ENCODE measurements around the gene APOF. TPM values are rescaled to one million over a fixed set of nuclear protein-coding genes. Genes with fewer than 3 reads are reported as not detected.
A peak's percentile ranks its signal among the peaks of the same experiment; 100 is the strongest.

Gene APOF
- total and polyA plus RNA-seq, 2 of the 13 experiments (the other 11 are each of a cell fraction or from before 2014, with no cell fraction given), result 3.3 to 23.9 TPM

GRCh38 chr12:56333679-56334489 lies 28.8 kb downstream of the APOF start, which contains the start of gene PAN2 (continued):
- TF ChIP-seq RAD51 (IDR thresholded peaks at IDR 0.05; ENCODE audit: borderline replicate concordance) (no peak), MAFK (conservative IDR thresholded peaks at IDR 0.05 in 1 of 2, IDR thresholded peaks at IDR 0.05 in 1 of 2; ENCODE audit: low read length in 2 of 2) (no peak), ZNF576 (CRISPR knock-in tag; IDR thresholded peaks at IDR 0.05) (no peak), E2F1 (CRISPR knock-in tag; IDR thresholded peaks at IDR 0.05) (peak; percentile 68; the same call in 1 of the 2 replicates), ZBTB37 (CRISPR knock-in tag; IDR thresholded peaks at IDR 0.05) (0 out of 2 replicates have a peak, but pooled peaks have one; percentile 33), PAXIP1 (CRISPR knock-in tag; conservative IDR thresholded peaks at IDR 0.05) (peak; percentile 45), ZFP82 (CRISPR knock-in tag; IDR thresholded peaks at IDR 0.05; ENCODE audit: borderline replicate concordance) (no peak), SRSF1 (optimal IDR thresholded peaks at IDR 0.05; ENCODE audit: low read depth, low read length) (no peak), TP53 (CRISPR knock-in tag; conservative IDR thresholded peaks at IDR 0.05) (no peak), ZNF350 (CRISPR knock-in tag; IDR thresholded peaks at IDR 0.05; ENCODE audit: borderline replicate concordance, low read depth) (peak; percentile 57; the same call in 1 of the 2 replicates), ZNF253 (CRISPR knock-in tag; IDR thresholded peaks at IDR 0.05; ENCODE audit: borderline replicate concordance) (0 out of 2 replicates have a peak, but pooled peaks have one; percentile 32), TIGD3 (CRISPR knock-in tag; IDR thresholded peaks at IDR 0.05; ENCODE audit: borderline replicate concordance) (no peak), HNF4G (IDR thresholded peaks at IDR 0.05; ENCODE audit: borderline replicate concordance, low read depth, low read length) (no peak; the same call in 1 of the 2 replicates), HNF4G (CRISPR knock-in tag; IDR thresholded peaks at IDR 0.05; ENCODE audit: borderline replicate concordance, low read depth) (no peak), USF2 (IDR thresholded peaks at IDR 0.05; ENCODE audit: low read depth, low read length) (no peak), USF2 (CRISPR knock-in tag; IDR thresholded peaks at IDR 0.05; ENCODE audit: borderline replicate concordance) (0 out of 2 replicates have a peak, but pooled peaks have one; percentile 27), REL (CRISPR knock-in tag; conservative IDR thresholded peaks at IDR 0.05) (0 out of 2 replicates have a peak, but pooled peaks have one; percentile 63)
